Activated T-cell treated with anti-CD3 and anti-CD28 coated beads, Interleukin-2, amount 50 U/mL, for 24 hours (primary cell): Measurements from ENCODE around the gene GALNT6.

Experiments used
- DNase-seq: peaks from one replicate; pipeline ENCODE4 v3.0.0-alpha.2; 2020
- H3K27ac Mint-ChIP-seq: 2 replicates; pipeline ENCODE4 v1.8.0; 2020; ENCODE audit warnings: mild to moderate bottlenecking, mixed read lengths
- H3K27me3 Mint-ChIP-seq: 2 replicates; pipeline ENCODE4 v1.8.0; 2020; ENCODE audit warnings: mixed read lengths
- H3K36me3 Mint-ChIP-seq: 2 replicates; pipeline ENCODE4 v1.8.0; 2020; ENCODE audit warnings: low read depth, mixed read lengths
- H3K4me1 Mint-ChIP-seq: 2 replicates; pipeline ENCODE4 v1.8.0; 2020; ENCODE audit warnings: low read depth, mixed read lengths
- H3K4me3 Mint-ChIP-seq: 2 replicates; pipeline ENCODE4 v1.8.0; 2020; ENCODE audit warnings: mild to moderate bottlenecking, moderate library complexity, mixed read lengths
- H3K9me3 Mint-ChIP-seq: 2 replicates; pipeline ENCODE4 v1.8.0; 2020; ENCODE audit warnings: mixed read lengths

The GALNT6 gene

GRCh38 chr12:51391283-51392123 is at the start of gene GALNT6:
TSS of gene GALNT6 (minus strand) at chr12:51391406. CDS start at chr12:51379781, 11,625 bp downstream.
- Mint-ChIP-seq H3K36me3 (peaks cover 3% of the 10 kb centered on the region), H3K27me3 (no peaks in the 10 kb centered on the region), H3K9me3 (no peaks in the 10 kb centered on the region), H3K27ac (peak within 1 kb of the TSS; percentile 94), H3K4me3 (peak within 1 kb of the TSS; percentile 88), H3K4me1 (peaks cover 76% of the 10 kb centered on the region)
- DNase-seq = peak; percentile 83

GRCh38 chr12:51439330-51439729 is 48.1 kb upstream of the GALNT6 start:
- no peaks in the 10 kb centered on the region for H3K9me3 Mint-ChIP-seq
- H3K4me3 Mint-ChIP-seq = no peak overlapping the region
- H3K27me3 Mint-ChIP-seq = no peaks in the 10 kb centered on the region
- H3K36me3 Mint-ChIP-seq = no peaks in the 10 kb centered on the region
- peaks cover 20% of the 10 kb centered on the region for H3K4me1 Mint-ChIP-seq
- H3K27ac Mint-ChIP-seq = no peak overlapping the region
- DNase-seq = no peak

GRCh38 chr12:51437431-51437830 is 46.2 kb upstream of the GALNT6 start:
- no peaks in the 10 kb centered on the region for H3K27me3 Mint-ChIP-seq

GRCh38 chr12:51434305-51434704 is 43.1 kb upstream of the GALNT6 start:
- Mint-ChIP-seq H3K4me1 (peaks cover 2% of the 10 kb centered on the region), H3K27me3 (no peaks in the 10 kb centered on the region), H3K27ac (no peak overlapping the region), H3K9me3 (no peaks in the 10 kb centered on the region), H3K4me3 (no peak overlapping the region), H3K36me3 (no peaks in the 10 kb centered on the region)
- no peak for DNase-seq

More at GRCh38 chr12:51437431-51437830, 46.2 kb upstream of the GALNT6 start:
- no peak for DNase-seq
- Mint-ChIP-seq H3K9me3 (no peaks in the 10 kb centered on the region), H3K27ac (no peak overlapping the region), H3K36me3 (no peaks in the 10 kb centered on the region), H3K4me1 (peaks cover 20% of the 10 kb centered on the region), H3K4me3 (no peak overlapping the region)

GRCh38 chr12:51432921-51433320 is 41.7 kb upstream of the GALNT6 start:
- Mint-ChIP-seq H3K27me3 (no peaks in the 10 kb centered on the region), H3K27ac (no peak overlapping the region), H3K9me3 (no peaks in the 10 kb centered on the region), H3K36me3 (no peaks in the 10 kb centered on the region), H3K4me1 (no peaks in the 10 kb centered on the region), H3K4me3 (no peak overlapping the region)
- no peak for DNase-seq

- H3K4me3 Mint-ChIP-seq = no peak overlapping the region
- H3K36me3 Mint-ChIP-seq = no peaks in the 10 kb centered on the region
- no peaks in the 10 kb centered on the region for H3K27me3 Mint-ChIP-seq
- H3K27ac Mint-ChIP-seq = no peak overlapping the region
- H3K9me3 Mint-ChIP-seq = no peaks in the 10 kb centered on the region
- H3K4me1 Mint-ChIP-seq = peaks cover 1% of the 10 kb centered on the region
- DNase-seq = no peak
Observed at GRCh38 chr12:51430196-51430895, 39.1 kb upstream of the GALNT6 start.

GRCh38 chr12:51429700-51430099 is 38.5 kb upstream of the GALNT6 start:
- no peak for DNase-seq
- Mint-ChIP-seq H3K36me3 (no peaks in the 10 kb centered on the region), H3K4me3 (no peak overlapping the region), H3K9me3 (no peaks in the 10 kb centered on the region), H3K27me3 (no peaks in the 10 kb centered on the region), H3K27ac (no peak overlapping the region), H3K4me1 (peaks cover 4% of the 10 kb centered on the region)

- H3K36me3 Mint-ChIP-seq = no peaks in the 10 kb centered on the region
- no peaks in the 10 kb centered on the region for H3K9me3 Mint-ChIP-seq
- H3K27ac Mint-ChIP-seq = no peak overlapping the region
- no peaks in the 10 kb centered on the region for H3K27me3 Mint-ChIP-seq
- H3K4me1 Mint-ChIP-seq = peaks cover 9% of the 10 kb centered on the region
- H3K4me3 Mint-ChIP-seq = no peak overlapping the region
- DNase-seq = no peak
Observed at GRCh38 chr12:51428256-51428655, 37.0 kb upstream of the GALNT6 start.

- Mint-ChIP-seq H3K9me3 (no peaks in the 10 kb centered on the region), H3K27ac (peak within 1 kb of the TSS; percentile 7), H3K4me1 (peaks cover 9% of the 10 kb centered on the region), H3K4me3 (peak within 1 kb of the TSS; percentile 80), H3K36me3 (no peaks in the 10 kb centered on the region), H3K27me3 (no peaks in the 10 kb centered on the region)
- peak; percentile 83 for DNase-seq
Observed at GRCh38 chr12:51424662-51425539, 33.7 kb upstream of the GALNT6 start, which contains the start of gene SLC4A8. TSS of gene SLC4A8 (plus strand) at chr12:51424831. CDS start at chr12:51424988, 157 bp downstream.

GRCh38 chr12:51424094-51424661 is 33.0 kb upstream of the GALNT6 start:
- Mint-ChIP-seq H3K4me3 (peak overlapping the region; percentile 80), H3K9me3 (no peaks in the 10 kb centered on the region), H3K27me3 (no peaks in the 10 kb centered on the region), H3K27ac (no peak overlapping the region), H3K36me3 (no peaks in the 10 kb centered on the region), H3K4me1 (peaks cover 9% of the 10 kb centered on the region)
- DNase-seq = no peak

- Mint-ChIP-seq H3K9me3 (no peaks in the 10 kb centered on the region), H3K36me3 (no peaks in the 10 kb centered on the region), H3K4me1 (peaks cover 9% of the 10 kb centered on the region), H3K4me3 (no peak overlapping the region), H3K27me3 (no peaks in the 10 kb centered on the region), H3K27ac (no peak overlapping the region)
- peak; percentile 41 for DNase-seq
Observed at GRCh38 chr12:51421266-51421884, 30.2 kb upstream of the GALNT6 start.

GRCh38 chr12:51419425-51420193 is 28.4 kb upstream of the GALNT6 start:
- peaks cover 5% of the 10 kb centered on the region for H3K4me1 Mint-ChIP-seq
- H3K27ac Mint-ChIP-seq = no peak overlapping the region
- no peaks in the 10 kb centered on the region for H3K36me3 Mint-ChIP-seq
- DNase-seq = no peak
- H3K27me3 Mint-ChIP-seq = no peaks in the 10 kb centered on the region
- H3K4me3 Mint-ChIP-seq = no peak overlapping the region
- H3K9me3 Mint-ChIP-seq = no peaks in the 10 kb centered on the region

GRCh38 chr12:51417826-51418225 is 26.6 kb upstream of the GALNT6 start:
- Mint-ChIP-seq H3K27ac (no peak overlapping the region), H3K27me3 (no peaks in the 10 kb centered on the region), H3K4me3 (no peak overlapping the region), H3K36me3 (no peaks in the 10 kb centered on the region), H3K4me1 (peaks cover 2% of the 10 kb centered on the region), H3K9me3 (no peaks in the 10 kb centered on the region)
- no peak for DNase-seq
